HG03469 (cell line): ENCODE results near the gene LRP1B.
"Not testable (repeated sequence)": the region's sequence is repeated elsewhere in the genome, so short reads cannot be mapped to it uniquely, and the experiment has no call there.

Experiments used
- ATAC-seq: cut with Tn5 transposase; IDR thresholded peaks from one replicate; pipeline ENCODE4 v1.9.1; 2021; ENCODE audit warnings: mild to moderate bottlenecking, moderate library complexity, moderate number of reproducible peaks; ENCODE audit not compliant: unreplicated experiment

LRP1B gene

GRCh38 chr2:142104134-142104758, 26.6 kb downstream of the LRP1B start:
- ATAC-seq: no peak

- ATAC-seq: no peak
These were observed 29.8 kb downstream of the LRP1B start for GRCh38 chr2:142100970-142101369.

GRCh38 chr2:142100139-142100873, 30.5 kb downstream of the LRP1B start:
- ATAC-seq: no peak

GRCh38 chr2:142097711-142098110, 33.1 kb downstream of the LRP1B start:
- no peak for ATAC-seq

GRCh38 chr2:142095647-142096046, 35.2 kb downstream of the LRP1B start:
- no peak for ATAC-seq

GRCh38 chr2:142094233-142094632, 36.6 kb downstream of the LRP1B start:
- ATAC-seq: no peak

- ATAC-seq: no peak
These were observed 42.7 kb downstream of the LRP1B start for GRCh38 chr2:142088058-142088568.

- ATAC-seq: not testable (repeated sequence)
These were observed 43.2 kb downstream of the LRP1B start for GRCh38 chr2:142087585-142087984.

GRCh38 chr2:142082368-142082767, 48.4 kb downstream of the LRP1B start:
- ATAC-seq: no peak

- ATAC-seq: no peak
These were observed 54.5 kb downstream of the LRP1B start for GRCh38 chr2:142076317-142076716.

GRCh38 chr2:142075826-142076225, 55.0 kb downstream of the LRP1B start:
- ATAC-seq: no peak

GRCh38 chr2:142069251-142069888, 61.4 kb downstream of the LRP1B start:
- ATAC-seq: no peak

GRCh38 chr2:142065700-142066099, 65.1 kb downstream of the LRP1B start:
- ATAC-seq: no peak

GRCh38 chr2:142065156-142065555, 65.7 kb downstream of the LRP1B start:
- ATAC-seq: no peak

- no peak for ATAC-seq
These were observed 69.1 kb downstream of the LRP1B start for GRCh38 chr2:142061733-142062132.

- no peak for ATAC-seq
These were observed 72.7 kb downstream of the LRP1B start for GRCh38 chr2:142058149-142058548.

- no peak for ATAC-seq
These were observed 74.0 kb downstream of the LRP1B start for GRCh38 chr2:142056784-142057183.

GRCh38 chr2:142052220-142052863, 78.5 kb downstream of the LRP1B start:
- ATAC-seq: no peak

- ATAC-seq: no peak
These were observed 82.2 kb downstream of the LRP1B start for GRCh38 chr2:142048581-142048980.

GRCh38 chr2:142045641-142046040, 85.2 kb downstream of the LRP1B start:
- no peak for ATAC-seq

GRCh38 chr2:142044197-142044596, 86.6 kb downstream of the LRP1B start:
- ATAC-seq: no peak
